Coronary artery (tissue), 2 donors: ENCODE measurements around the gene LDLRAD4.

Experiments used
- DNase-seq: peaks from one replicate; pipeline ENCODE4 v3.0.0-alpha.2; 2017; ENCODE audit warnings: low spot score
- H3K27ac ChIP-seq, 2 donors: fragments of 200-600 bp; sonication (generic); one replicate each; pipeline ENCODE4 v1.5.1; 2016 to 2019
- H3K4me3 ChIP-seq: fragments of 200-600 bp; sonication (generic); 2 replicates; pipeline ENCODE4 v1.5.1; 2016; ENCODE audit warnings: mild to moderate bottlenecking, moderate library complexity
- CTCF ChIP-seq: fragments of 200-600 bp; sonication (generic); IDR thresholded peaks from one replicate; pipeline ENCODE4 v1.5.1; 2019; ENCODE audit warnings: antibody characterized with exemption

Gene LDLRAD4

GRCh38 chr18:13381331-13381730 is 162.8 kb downstream of the LDLRAD4 start:
- H3K4me3 ChIP-seq: peak overlapping the region; percentile 64
- no peak for TF ChIP-seq CTCF
- peak; percentile 73 for DNase-seq
- H3K27ac ChIP-seq: peak overlapping the region; percentile 76 to 90

DNA sequence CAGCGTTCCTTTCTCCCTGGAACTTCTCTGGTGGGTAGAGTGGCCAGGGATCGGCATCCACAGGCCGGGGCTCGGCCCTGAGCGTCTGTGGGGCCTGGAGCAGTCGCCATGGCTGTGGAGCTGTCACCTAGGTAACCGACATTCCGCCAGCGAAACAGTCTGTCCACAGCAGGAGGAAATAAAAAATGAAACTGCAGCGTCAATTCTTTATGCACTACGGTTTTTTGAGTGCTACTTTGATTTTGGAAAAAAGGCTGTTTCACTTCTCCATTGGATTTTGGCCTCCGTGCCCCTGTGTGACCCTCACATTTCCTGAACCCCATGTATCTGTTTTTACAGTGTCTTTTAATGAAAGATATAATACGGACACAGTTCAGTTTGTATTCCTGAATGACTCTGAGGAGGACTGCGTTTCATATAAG is 163.4 kb downstream of the LDLRAD4 start:
- peak overlapping the region; percentile 64 for H3K4me3 ChIP-seq
- peak overlapping the region; percentile 76 to 90 for H3K27ac ChIP-seq
- peak; percentile 88 for DNase-seq
- no peak for TF ChIP-seq CTCF

- Histone ChIP-seq H3K4me3 (peak overlapping the region; percentile 64), H3K27ac (peak overlapping the region; percentile 76 to 90)
- DNase-seq: peak; percentile 81
- no peak for TF ChIP-seq CTCF
These were observed 163.9 kb downstream of the LDLRAD4 start for GRCh38 chr18:13382366-13382953.

DNA sequence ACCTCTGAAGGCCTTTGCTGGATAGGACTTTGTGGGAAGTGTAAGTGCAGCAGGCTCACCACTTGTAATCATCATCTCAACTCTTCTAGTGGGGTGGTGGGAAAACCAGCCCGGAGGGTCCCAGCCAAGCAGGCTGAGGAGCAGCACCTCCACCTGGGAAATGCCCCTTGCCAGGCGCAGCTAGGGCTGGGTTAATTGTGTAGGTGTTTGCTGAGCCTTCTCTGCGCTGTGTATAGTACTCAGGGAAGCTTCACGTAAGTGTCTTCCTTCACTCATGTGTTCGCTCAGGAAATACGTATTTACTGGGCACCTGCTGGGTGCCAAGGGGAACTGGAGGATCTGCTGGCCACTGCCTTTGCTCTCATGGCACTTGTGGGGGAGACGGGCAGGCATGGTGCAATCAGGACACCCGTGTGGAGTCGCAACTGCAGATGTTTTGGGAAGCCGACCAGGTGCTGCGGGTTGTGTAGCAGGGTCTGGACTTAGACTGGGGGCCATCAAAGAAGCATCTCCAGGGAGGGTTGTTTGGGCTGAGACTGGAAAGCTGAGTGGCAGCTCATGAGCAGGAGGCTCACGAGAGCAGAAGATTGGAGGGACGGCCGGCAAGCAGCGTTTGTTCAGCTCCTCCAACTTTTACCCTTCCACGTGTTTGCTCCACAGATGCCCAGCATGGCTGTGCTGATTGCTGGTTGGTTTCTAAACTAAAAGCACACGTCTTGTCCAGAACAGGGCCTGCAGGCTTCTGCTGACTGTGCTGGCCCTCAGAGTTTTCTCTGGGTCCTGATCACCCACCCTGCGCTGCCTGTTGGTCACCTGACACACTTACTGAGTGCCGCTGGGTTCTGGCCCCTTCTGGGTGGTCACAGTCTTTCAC is 164.6 kb downstream of the LDLRAD4 start:
- peak overlapping the region; percentile 64 for H3K4me3 ChIP-seq
- TF ChIP-seq CTCF: no peak
- H3K27ac ChIP-seq: peak overlapping the region; percentile 76 to 90
- DNase-seq: peak; percentile 74

DNA sequence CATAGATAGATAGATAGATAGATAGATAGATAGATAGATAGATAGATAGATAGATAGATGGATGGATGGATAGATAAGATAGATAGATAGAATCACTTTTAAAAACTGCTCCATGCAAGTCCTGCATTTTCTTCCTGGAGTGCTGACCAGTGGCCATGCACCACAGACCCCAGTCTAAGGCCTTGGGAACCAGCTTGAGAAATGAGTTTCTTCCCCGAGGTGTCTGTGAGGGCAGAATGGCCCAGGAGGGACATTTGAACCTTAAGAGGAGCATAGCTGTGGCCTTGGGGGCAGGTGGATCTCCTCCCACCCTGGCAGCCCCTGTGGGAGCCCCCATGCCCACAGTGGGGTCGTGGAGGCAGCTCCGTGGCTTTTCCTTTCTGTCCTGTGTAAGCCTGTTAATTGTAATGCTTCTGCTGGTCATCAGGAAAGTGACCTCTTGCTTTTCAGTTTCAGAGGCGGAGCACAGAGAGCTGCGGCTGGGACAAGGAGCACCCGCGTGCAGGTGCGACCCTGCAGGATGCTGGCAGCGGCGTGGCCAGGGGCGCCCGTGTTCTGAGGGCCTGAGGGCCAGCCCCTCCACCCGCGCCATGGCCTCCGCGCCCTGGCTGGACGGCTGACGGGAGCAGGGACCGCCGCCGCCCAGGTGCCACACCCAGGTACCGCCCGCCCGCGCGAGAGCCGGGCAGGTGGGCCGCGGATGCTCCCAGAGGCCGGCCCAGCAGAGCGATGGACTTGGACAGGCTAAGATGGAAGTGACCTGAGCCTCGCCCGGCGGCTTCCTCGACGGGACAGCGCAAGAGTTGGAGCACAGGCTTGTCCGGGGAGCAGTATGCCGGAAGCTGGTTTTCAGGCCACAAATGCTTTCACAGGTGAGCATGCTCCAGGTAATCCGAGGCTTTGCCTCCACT is 168.6 kb downstream of the LDLRAD4 start:
- DNase-seq: peak; percentile 72
- H3K27ac ChIP-seq: peak overlapping the region in 1 of 2 donors; percentile 73
- TF ChIP-seq CTCF: no peak
- H3K4me3 ChIP-seq: no peak overlapping the region

DNA sequence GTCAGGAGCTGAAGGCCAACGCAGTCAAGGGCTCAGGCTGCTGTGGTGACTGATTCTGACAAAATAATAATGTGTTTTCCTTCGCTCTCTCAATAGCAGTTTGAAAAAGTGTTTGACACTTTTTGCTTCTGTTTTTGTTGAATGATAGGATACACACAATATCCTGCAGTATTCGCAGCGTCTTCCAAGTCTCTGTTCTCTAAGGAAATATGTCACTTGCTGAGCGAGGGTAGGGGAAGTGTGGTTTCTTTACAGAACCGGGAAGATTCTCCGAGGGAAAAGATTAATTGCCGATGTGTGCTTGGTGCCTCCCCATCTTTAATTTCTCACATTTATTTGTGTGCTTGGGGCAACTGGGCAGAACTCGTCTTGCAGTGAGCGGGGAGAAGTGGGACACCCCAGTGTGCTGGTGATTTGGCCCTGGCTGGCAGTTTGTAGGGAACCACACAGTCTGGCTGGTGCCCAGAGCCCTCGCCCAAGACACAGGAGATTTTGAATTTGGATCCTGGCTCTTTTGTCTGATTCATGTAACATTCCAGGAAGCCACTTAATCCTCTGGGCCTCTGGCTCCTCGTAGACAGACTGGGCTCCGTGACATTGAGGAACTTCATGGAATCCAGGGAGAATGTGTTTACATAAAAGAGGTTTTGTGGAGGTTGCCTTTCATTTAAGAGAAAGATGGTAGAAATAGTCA is 169.4 kb downstream of the LDLRAD4 start:
- Histone ChIP-seq H3K27ac (peak overlapping the region in 1 of 2 donors; percentile 73), H3K4me3 (no peak overlapping the region)
- no peak for TF ChIP-seq CTCF
- DNase-seq: peak; percentile 67
